ENCODE results near the gene PIP5K1B.

PIP5K1B gene

GRCh38 chr9:68871236-68871635 is 166.2 kb downstream of the PIP5K1B start:
- TF ChIP-seq FOXM1 (IDR thresholded peaks at IDR 0.05; ENCODE audit: borderline replicate concordance, low read depth) (no peak), CREB1 (IDR thresholded peaks at IDR 0.05; ENCODE audit: low read depth) (no peak), EP300 (IDR thresholded peaks at IDR 0.05; ENCODE audit: borderline replicate concordance) (no peak), RAD21 (IDR thresholded peaks at IDR 0.05; ENCODE audit: low read depth) (no peak), USF1 (IDR thresholded peaks at IDR 0.05) (no peak), EGR1 (IDR thresholded peaks at IDR 0.05) (no peak), TAF1 (IDR thresholded peaks at IDR 0.05; ENCODE audit: low read depth) (no peak), MAX (IDR thresholded peaks at IDR 0.05) (no peak), NFIC (IDR thresholded peaks at IDR 0.05) (no peak), ZBTB7A (IDR thresholded peaks at IDR 0.05; ENCODE audit: low read depth) (no peak), TEAD4 (IDR thresholded peaks at IDR 0.05) (no peak), CEBPB (IDR thresholded peaks at IDR 0.05) (no peak), REST (IDR thresholded peaks at IDR 0.05; ENCODE audit: low read depth) (no peak), YY1 (IDR thresholded peaks at IDR 0.05; ENCODE audit: low read depth) (no peak), TCF12 (IDR thresholded peaks at IDR 0.05; ENCODE audit: low read depth) (no peak)

DNA sequence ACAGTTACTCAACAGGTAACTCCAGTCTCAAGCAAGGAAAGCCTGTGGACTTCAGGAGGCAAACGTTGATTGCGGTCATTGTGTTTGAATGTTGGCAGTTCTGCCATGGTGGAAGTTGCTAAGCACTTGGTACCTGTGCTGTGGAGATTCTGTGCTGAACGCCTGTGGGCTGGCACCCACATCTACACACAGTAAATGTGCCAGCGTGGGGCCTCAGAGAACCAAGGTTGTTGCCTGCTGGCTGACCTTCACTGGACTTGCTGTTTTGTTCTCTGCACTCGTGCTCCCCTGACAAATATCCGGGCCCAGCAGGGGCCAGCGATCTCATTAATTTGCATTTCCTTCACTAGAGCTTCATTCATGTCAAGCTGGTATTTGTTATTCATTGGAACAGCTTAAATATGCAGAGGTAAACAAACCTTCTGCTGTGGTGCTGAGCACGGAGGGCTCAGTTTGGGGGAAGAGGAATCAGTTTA is 167.0 kb downstream of the PIP5K1B start:
- TF ChIP-seq NFIC (IDR thresholded peaks at IDR 0.05), result no peak
- TF ChIP-seq USF1 (IDR thresholded peaks at IDR 0.05), result no peak
- no peak for TF ChIP-seq CREB1 (IDR thresholded peaks at IDR 0.05; ENCODE audit: low read depth)
- no peak for TF ChIP-seq REST (IDR thresholded peaks at IDR 0.05; ENCODE audit: low read depth)
- no peak for TF ChIP-seq EGR1 (IDR thresholded peaks at IDR 0.05)
- no peak for TF ChIP-seq TAF1 (IDR thresholded peaks at IDR 0.05; ENCODE audit: low read depth)
- no peak for TF ChIP-seq FOXM1 (IDR thresholded peaks at IDR 0.05; ENCODE audit: borderline replicate concordance, low read depth)
- no peak for TF ChIP-seq EP300 (IDR thresholded peaks at IDR 0.05; ENCODE audit: borderline replicate concordance)
- TF ChIP-seq MAX (IDR thresholded peaks at IDR 0.05), result no peak
- TF ChIP-seq CEBPB (IDR thresholded peaks at IDR 0.05), result no peak
- no peak for TF ChIP-seq RAD21 (IDR thresholded peaks at IDR 0.05; ENCODE audit: low read depth)
- no peak for TF ChIP-seq TEAD4 (IDR thresholded peaks at IDR 0.05)
- TF ChIP-seq YY1 (IDR thresholded peaks at IDR 0.05; ENCODE audit: low read depth), result no peak
- TF ChIP-seq TCF12 (IDR thresholded peaks at IDR 0.05; ENCODE audit: low read depth), result no peak
- no peak for TF ChIP-seq ZBTB7A (IDR thresholded peaks at IDR 0.05; ENCODE audit: low read depth)

- no peak for TF ChIP-seq RAD21 (IDR thresholded peaks at IDR 0.05; ENCODE audit: low read depth)
- no peak for TF ChIP-seq NFIC (IDR thresholded peaks at IDR 0.05)
- TF ChIP-seq MAX (IDR thresholded peaks at IDR 0.05), result no peak
- no peak for TF ChIP-seq ZBTB7A (IDR thresholded peaks at IDR 0.05; ENCODE audit: low read depth)
- TF ChIP-seq YY1 (IDR thresholded peaks at IDR 0.05; ENCODE audit: low read depth), result no peak
- TF ChIP-seq TEAD4 (IDR thresholded peaks at IDR 0.05), result no peak
- no peak for TF ChIP-seq TCF12 (IDR thresholded peaks at IDR 0.05; ENCODE audit: low read depth)
- TF ChIP-seq EP300 (IDR thresholded peaks at IDR 0.05; ENCODE audit: borderline replicate concordance), result no peak
- TF ChIP-seq FOXM1 (IDR thresholded peaks at IDR 0.05; ENCODE audit: borderline replicate concordance, low read depth), result no peak
- TF ChIP-seq CREB1 (IDR thresholded peaks at IDR 0.05; ENCODE audit: low read depth), result no peak
- TF ChIP-seq CEBPB (IDR thresholded peaks at IDR 0.05), result no peak
- no peak for TF ChIP-seq EGR1 (IDR thresholded peaks at IDR 0.05)
- TF ChIP-seq REST (IDR thresholded peaks at IDR 0.05; ENCODE audit: low read depth), result no peak
- no peak for TF ChIP-seq TAF1 (IDR thresholded peaks at IDR 0.05; ENCODE audit: low read depth)
- TF ChIP-seq USF1 (IDR thresholded peaks at IDR 0.05), result no peak
Observed at GRCh38 chr9:68873179-68873578, 168.1 kb downstream of the PIP5K1B start.
